ENCODE results near the gene FZD10. TPM values are rescaled to one million over a fixed set of nuclear protein-coding genes. Genes with fewer than 3 reads are reported as not detected.

FZD10 gene
- polyA plus RNA-seq, 1 donor (not counting 4 experiments of a cell fraction or from before 2014, with no cell fraction given) = 0.55 TPM

- Histone ChIP-seq H3K4me2 (ENCODE audit: control insufficient read depth, extremely low read depth, insufficient read depth, low read depth, low read length) (no peak overlapping the region), H3K27ac (ENCODE audit: control insufficient read depth, insufficient read depth, low read length) (no peak overlapping the region), H3K79me2 (ENCODE audit: control insufficient read depth, insufficient read depth, low read length) (no peaks in the 10 kb centered on the region), H3K4me1 (ENCODE audit: control insufficient read depth, extremely low read depth, insufficient read depth, low read length) (peaks cover 39% of the 10 kb centered on the region), H2AFZ (ENCODE audit: control insufficient read depth, low read length) (no peak overlapping the region), H3K27me3 (ENCODE audit: control insufficient read depth, extremely low read depth, insufficient read depth, low read length) (peaks cover 3% of the 10 kb centered on the region), H3K9ac (ENCODE audit: control insufficient read depth, extremely low read depth, insufficient read depth, low read length) (no peak overlapping the region), H4K20me1 (ENCODE audit: control insufficient read depth, extremely low read depth, insufficient read depth, low read length) (no peaks in the 10 kb centered on the region), H3K36me3 (ENCODE audit: control insufficient read depth in 2 of 2, extremely low read depth in 1 of 2, insufficient read depth in 2 of 2, low read length in 2 of 2) (no peaks in the 10 kb centered on the region), H3K9me3 (ENCODE audit: control insufficient read depth, low read depth, low read length) (no peaks in the 10 kb centered on the region), H3K9me1 (ENCODE audit: control insufficient read depth, extremely low read depth, insufficient read depth, low read length) (peaks cover 2% of the 10 kb centered on the region), H3K4me3 (ENCODE audit: control insufficient read depth in 2 of 3, extremely low read depth in 1 of 3, insufficient read depth in 2 of 3, low read depth in 1 of 3, low read length in 3 of 3) (no peak overlapping the region)
- TF ChIP-seq EZH2 (IDR thresholded peaks at IDR 0.05; ENCODE audit: low read length) = no peak
- TF ChIP-seq CTCF (optimal IDR thresholded peaks at IDR 0.05 in 1 of 3, IDR thresholded peaks at IDR 0.05 in 1 of 3, conservative IDR thresholded peaks at IDR 0.05 in 1 of 3; ENCODE audit: extremely low read depth in 1 of 3, insufficient read depth in 2 of 3, low read length in 3 of 3) = no peak
- dilution Hi-C loops (cut with MboI; ENCODE audit: extremely low pct_ligation_motif_present, low sequenced_read_pairs) = no loop called here
- FAIRE-seq = no peak
- DNase-seq (ENCODE audit: low read depth, low spot score) = no peak
These were observed 29.3 kb upstream of the FZD10 start for GRCh38 chr12:130132831-130133511.

GRCh38 chr12:130133851-130134562, 28.3 kb upstream of the FZD10 start:
- Histone ChIP-seq H2AFZ (ENCODE audit: control insufficient read depth, low read length) (peak overlapping the region; percentile 46), H3K27ac (ENCODE audit: control insufficient read depth, insufficient read depth, low read length) (no peak overlapping the region), H3K4me2 (ENCODE audit: control insufficient read depth, extremely low read depth, insufficient read depth, low read depth, low read length) (no peak overlapping the region), H3K36me3 (ENCODE audit: control insufficient read depth in 2 of 2, extremely low read depth in 1 of 2, insufficient read depth in 2 of 2, low read length in 2 of 2) (no peaks in the 10 kb centered on the region), H3K4me3 (ENCODE audit: control insufficient read depth in 2 of 3, extremely low read depth in 1 of 3, insufficient read depth in 2 of 3, low read depth in 1 of 3, low read length in 3 of 3) (no peak overlapping the region), H3K9ac (ENCODE audit: control insufficient read depth, extremely low read depth, insufficient read depth, low read length) (peak overlapping the region; percentile 13), H3K4me1 (ENCODE audit: control insufficient read depth, extremely low read depth, insufficient read depth, low read length) (peaks cover 29% of the 10 kb centered on the region), H3K9me3 (ENCODE audit: control insufficient read depth, low read depth, low read length) (no peaks in the 10 kb centered on the region), H3K9me1 (ENCODE audit: control insufficient read depth, extremely low read depth, insufficient read depth, low read length) (peaks cover 2% of the 10 kb centered on the region), H4K20me1 (ENCODE audit: control insufficient read depth, extremely low read depth, insufficient read depth, low read length) (no peaks in the 10 kb centered on the region), H3K27me3 (ENCODE audit: control insufficient read depth, extremely low read depth, insufficient read depth, low read length) (peaks cover 3% of the 10 kb centered on the region), H3K79me2 (ENCODE audit: control insufficient read depth, insufficient read depth, low read length) (no peaks in the 10 kb centered on the region)
- TF ChIP-seq EZH2 (IDR thresholded peaks at IDR 0.05; ENCODE audit: low read length) (no peak), CTCF (optimal IDR thresholded peaks at IDR 0.05 in 1 of 3, IDR thresholded peaks at IDR 0.05 in 1 of 3, conservative IDR thresholded peaks at IDR 0.05 in 1 of 3; ENCODE audit: extremely low read depth in 1 of 3, insufficient read depth in 2 of 3, low read length in 3 of 3) (no peak)
- dilution Hi-C loops (cut with MboI; ENCODE audit: extremely low pct_ligation_motif_present, low sequenced_read_pairs) = no loop called here
- FAIRE-seq = no peak
- no peak for DNase-seq (ENCODE audit: low read depth, low spot score)

Data from keratinocyte (primary cell).